Neural cell (in vitro differentiated cells): Measurements from ENCODE around the gene RBM39.

Source experiments
- EP300 ChIP-seq: fragments of 450-650 bp; conservative IDR thresholded peaks from 2 replicates; pipeline ENCODE4 v1.6.1; 2014; ENCODE audit warnings: antibody characterized with exemption, mild to moderate bottlenecking, moderate library complexity; ENCODE audit not compliant: poor library complexity, severe bottlenecking
- EZH2 ChIP-seq: fragments of 200-600, 300-800 bp; shearing (Covaris generic), sonication (generic); IDR thresholded peaks from 2 replicates; pipeline ENCODE4 v1.6.1; 2014; ENCODE audit warnings: antibody characterized with exemption, low read length, borderline replicate concordance, mild to moderate bottlenecking; ENCODE audit not compliant: insufficient read depth, poor library complexity, severe bottlenecking
- MXI1 ChIP-seq: fragments of 450-650 bp; conservative IDR thresholded peaks from 2 replicates; pipeline ENCODE4 v1.6.1; 2014; ENCODE audit warnings: antibody characterized with exemption, mild to moderate bottlenecking; ENCODE audit not compliant: poor library complexity, severe bottlenecking
- POLR2AphosphoS5 ChIP-seq: IDR thresholded peaks from 2 replicates; pipeline ENCODE4 v1.6.1; 2012
- SMC3 ChIP-seq: fragments of 450-650 bp; conservative IDR thresholded peaks from 2 replicates; pipeline ENCODE4 v1.6.1; 2014; ENCODE audit warnings: antibody characterized with exemption, mild to moderate bottlenecking, moderate library complexity; ENCODE audit not compliant: poor library complexity
- TAF1 ChIP-seq: IDR thresholded peaks from 2 replicates; pipeline ENCODE4 v1.6.1; 2012; ENCODE audit warnings: low read depth
- TF ChIP-seq, protein P1 (sequence below): fragments of 450-650 bp; IDR thresholded peaks from 2 replicates; pipeline ENCODE4 v1.5.1; 2014; ENCODE audit warnings: antibody characterized with exemption, mild to moderate bottlenecking, moderate library complexity; ENCODE audit not compliant: poor library complexity, severe bottlenecking

DNA sequence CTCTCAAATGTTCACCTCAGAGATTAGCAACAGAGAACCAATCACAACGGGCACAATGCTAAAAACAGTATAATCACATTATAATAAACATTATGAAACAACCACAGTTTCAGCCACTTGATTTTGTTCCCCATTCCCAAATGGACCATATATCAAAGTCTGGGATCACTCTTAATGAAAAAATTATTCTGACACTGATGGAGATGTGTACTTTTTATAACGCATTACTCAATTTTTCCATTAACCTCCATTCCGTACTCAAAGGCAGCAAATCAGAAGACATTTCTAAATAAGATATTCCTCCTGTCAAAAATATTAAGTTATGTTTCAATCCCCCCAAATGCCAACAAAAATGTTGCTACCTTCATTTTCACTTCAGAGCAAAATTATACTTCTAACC lies 80.2 kb downstream of the RBM39 start:
- no peak for TF ChIP-seq TAF1
- TF ChIP-seq, protein P1, sequence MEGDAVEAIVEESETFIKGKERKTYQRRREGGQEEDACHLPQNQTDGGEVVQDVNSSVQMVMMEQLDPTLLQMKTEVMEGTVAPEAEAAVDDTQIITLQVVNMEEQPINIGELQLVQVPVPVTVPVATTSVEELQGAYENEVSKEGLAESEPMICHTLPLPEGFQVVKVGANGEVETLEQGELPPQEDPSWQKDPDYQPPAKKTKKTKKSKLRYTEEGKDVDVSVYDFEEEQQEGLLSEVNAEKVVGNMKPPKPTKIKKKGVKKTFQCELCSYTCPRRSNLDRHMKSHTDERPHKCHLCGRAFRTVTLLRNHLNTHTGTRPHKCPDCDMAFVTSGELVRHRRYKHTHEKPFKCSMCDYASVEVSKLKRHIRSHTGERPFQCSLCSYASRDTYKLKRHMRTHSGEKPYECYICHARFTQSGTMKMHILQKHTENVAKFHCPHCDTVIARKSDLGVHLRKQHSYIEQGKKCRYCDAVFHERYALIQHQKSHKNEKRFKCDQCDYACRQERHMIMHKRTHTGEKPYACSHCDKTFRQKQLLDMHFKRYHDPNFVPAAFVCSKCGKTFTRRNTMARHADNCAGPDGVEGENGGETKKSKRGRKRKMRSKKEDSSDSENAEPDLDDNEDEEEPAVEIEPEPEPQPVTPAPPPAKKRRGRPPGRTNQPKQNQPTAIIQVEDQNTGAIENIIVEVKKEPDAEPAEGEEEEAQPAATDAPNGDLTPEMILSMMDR = no peak
- no peak for TF ChIP-seq EP300
- TF ChIP-seq POLR2AphosphoS5 = no peak
- no peak for TF ChIP-seq SMC3
- no peak for TF ChIP-seq MXI1
- TF ChIP-seq EZH2 = no peak
